ENCODE measurements around the gene LMCD1. TPM values are rescaled to one million over a fixed set of nuclear protein-coding genes. Genes with fewer than 3 reads are reported as not detected.

LMCD1 gene
- total RNA-seq, 2 experiments from 2014 or later = 2.1 to 2.2 TPM

- ChIA-PET CTCF (no interaction called here), POLR2A (no interaction called here)
- no peak for TF ChIP-seq CTCF (IDR thresholded peaks at IDR 0.05)
- intact Hi-C loops (cut with micrococcal nuclease) = no loop called here
- Mint-ChIP-seq H3K4me3 (no peak overlapping the region), H3K4me1 (ENCODE audit: low read depth) (no peaks in the 10 kb centered on the region), H3K36me3 (ENCODE audit: low read depth) (no peaks in the 10 kb centered on the region), H3K27me3 (peaks cover 2% of the 10 kb centered on the region), H3K9me3 (no peaks in the 10 kb centered on the region), H3K27ac (no peak overlapping the region)
- ATAC-seq = no peak
- no peak for DNase-seq
Observed at GRCh38 chr3:8541486-8541885, 39.9 kb downstream of the LMCD1 start.

GRCh38 chr3:8542190-8543135 lies 40.8 kb downstream of the LMCD1 start:
- ATAC-seq (no peak), DNase-seq (no peak)
- no peak for TF ChIP-seq CTCF (IDR thresholded peaks at IDR 0.05)
- Mint-ChIP-seq H3K4me1 (ENCODE audit: low read depth) (no peaks in the 10 kb centered on the region), H3K27me3 (peaks cover 2% of the 10 kb centered on the region), H3K4me3 (no peak overlapping the region), H3K9me3 (no peaks in the 10 kb centered on the region), H3K36me3 (ENCODE audit: low read depth) (no peaks in the 10 kb centered on the region), H3K27ac (no peak overlapping the region)
- intact Hi-C loops (cut with micrococcal nuclease) = no loop called here
- POLR2A ChIA-PET = interaction anchor here (0.6 kb wide), 1 partner anchor 20 kb away, joined by 3 read pairs; no protein-coding TSS in a partner anchor
- CTCF ChIA-PET = no interaction called here

- DNase-seq (no peak), ATAC-seq (no peak)
- Mint-ChIP-seq H3K27me3 (no peaks in the 10 kb centered on the region), H3K36me3 (ENCODE audit: low read depth) (no peaks in the 10 kb centered on the region), H3K9me3 (no peaks in the 10 kb centered on the region), H3K4me1 (ENCODE audit: low read depth) (no peaks in the 10 kb centered on the region), H3K27ac (no peak overlapping the region), H3K4me3 (no peak overlapping the region)
- TF ChIP-seq CTCF (IDR thresholded peaks at IDR 0.05) = no peak
- ChIA-PET POLR2A (no interaction called here), CTCF (no interaction called here)
- intact Hi-C loops (cut with micrococcal nuclease) = no loop called here
Observed at GRCh38 chr3:8546609-8547008, 45.0 kb downstream of the LMCD1 start.

GRCh38 chr3:8548502-8549275 lies 47.1 kb downstream of the LMCD1 start:
- Mint-ChIP-seq H3K36me3 (ENCODE audit: low read depth) (no peaks in the 10 kb centered on the region), H3K4me1 (ENCODE audit: low read depth) (no peaks in the 10 kb centered on the region), H3K27me3 (no peaks in the 10 kb centered on the region), H3K27ac (no peak overlapping the region), H3K4me3 (no peak overlapping the region), H3K9me3 (no peaks in the 10 kb centered on the region)
- ATAC-seq (no peak), DNase-seq (no peak)
- intact Hi-C loops (cut with micrococcal nuclease) = no loop called here
- no peak for TF ChIP-seq CTCF (IDR thresholded peaks at IDR 0.05)
- POLR2A ChIA-PET = no interaction called here
- CTCF ChIA-PET = no interaction called here

DNA sequence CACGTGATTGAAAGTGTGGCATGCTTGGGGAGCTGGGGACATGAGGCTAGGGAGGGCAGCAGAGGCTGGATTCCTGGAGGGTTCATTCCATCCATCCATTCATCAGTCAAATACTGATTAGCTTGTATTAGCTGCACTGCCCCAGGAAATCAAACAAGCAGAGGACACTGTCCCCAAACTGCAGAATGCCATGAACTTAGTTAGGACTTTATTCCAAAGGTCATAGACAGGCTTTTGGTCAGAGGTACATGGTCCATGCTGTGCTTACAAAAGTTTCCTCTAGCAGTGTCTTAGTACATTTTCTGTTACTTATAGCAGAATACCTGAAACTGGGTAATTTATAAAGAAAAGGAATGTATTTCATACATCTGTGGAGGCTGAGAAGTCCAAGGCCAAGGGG lies 47.7 kb downstream of the LMCD1 start:
- ChIA-PET CTCF (no interaction called here), POLR2A (no interaction called here)
- ATAC-seq (no peak), DNase-seq (no peak)
- no peaks in the 10 kb centered on the region for H3K9me3 Mint-ChIP-seq
- H3K4me1 Mint-ChIP-seq (ENCODE audit: low read depth) = no peaks in the 10 kb centered on the region
- no peak for TF ChIP-seq CTCF (IDR thresholded peaks at IDR 0.05)
- H3K36me3 Mint-ChIP-seq (ENCODE audit: low read depth) = no peaks in the 10 kb centered on the region
- no peak overlapping the region for H3K4me3 Mint-ChIP-seq
- no peaks in the 10 kb centered on the region for H3K27me3 Mint-ChIP-seq
- no peak overlapping the region for H3K27ac Mint-ChIP-seq
- intact Hi-C loops (cut with micrococcal nuclease) = no loop called here
